Measurements from ENCODE around the gene TTC19. TPM values are rescaled to one million over a fixed set of nuclear protein-coding genes. Genes with fewer than 3 reads are reported as not detected.

The TTC19 gene
- total RNA-seq, 4 donors from 2014 or later, result 75.1 to 130 (median 92.0) TPM

DNA sequence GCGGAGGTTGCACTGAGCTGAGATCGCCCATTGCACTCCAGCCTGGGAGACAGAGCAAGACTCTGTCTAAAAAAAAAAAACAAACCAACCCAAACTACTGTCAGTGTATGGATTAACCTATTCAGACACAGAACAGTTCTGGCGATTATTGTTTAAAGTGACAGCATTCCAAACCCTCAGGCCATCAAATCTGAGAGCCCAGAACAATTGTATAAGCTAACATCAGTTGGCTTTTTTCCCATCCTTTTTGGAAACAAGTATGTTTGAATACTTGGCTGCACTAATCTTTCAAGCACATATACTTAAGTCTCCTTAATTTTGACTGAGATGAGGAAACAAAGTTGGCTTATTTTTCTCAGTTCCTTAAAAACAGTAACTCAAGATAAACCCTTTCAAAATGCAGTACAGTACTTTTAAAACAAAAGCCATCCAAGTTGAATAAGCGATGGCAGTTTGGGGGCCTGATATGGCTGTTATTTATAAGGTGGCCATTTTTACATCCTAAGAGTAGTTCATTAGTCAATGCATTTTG is 1.5 kb upstream of the TTC19 start:
- Histone ChIP-seq H3K4me3 (no peak overlapping the region), H3K4me1 (peaks cover 0 to 13% (median 9%) of the 10 kb centered on the region in 4 donors), H3K27ac (peak overlapping the region in 1 of 4 donors; percentile 96), H3K9me3 (peaks cover 0 to 5% (median 0%) of the 10 kb centered on the region in 4 donors), H3K36me3 (peaks cover 0 to 24% (median 0%) of the 10 kb centered on the region in 3 donors), H3K27me3 (no peaks in the 10 kb centered on the region)
- no peak for DNase-seq
- TF ChIP-seq, protein P1, sequence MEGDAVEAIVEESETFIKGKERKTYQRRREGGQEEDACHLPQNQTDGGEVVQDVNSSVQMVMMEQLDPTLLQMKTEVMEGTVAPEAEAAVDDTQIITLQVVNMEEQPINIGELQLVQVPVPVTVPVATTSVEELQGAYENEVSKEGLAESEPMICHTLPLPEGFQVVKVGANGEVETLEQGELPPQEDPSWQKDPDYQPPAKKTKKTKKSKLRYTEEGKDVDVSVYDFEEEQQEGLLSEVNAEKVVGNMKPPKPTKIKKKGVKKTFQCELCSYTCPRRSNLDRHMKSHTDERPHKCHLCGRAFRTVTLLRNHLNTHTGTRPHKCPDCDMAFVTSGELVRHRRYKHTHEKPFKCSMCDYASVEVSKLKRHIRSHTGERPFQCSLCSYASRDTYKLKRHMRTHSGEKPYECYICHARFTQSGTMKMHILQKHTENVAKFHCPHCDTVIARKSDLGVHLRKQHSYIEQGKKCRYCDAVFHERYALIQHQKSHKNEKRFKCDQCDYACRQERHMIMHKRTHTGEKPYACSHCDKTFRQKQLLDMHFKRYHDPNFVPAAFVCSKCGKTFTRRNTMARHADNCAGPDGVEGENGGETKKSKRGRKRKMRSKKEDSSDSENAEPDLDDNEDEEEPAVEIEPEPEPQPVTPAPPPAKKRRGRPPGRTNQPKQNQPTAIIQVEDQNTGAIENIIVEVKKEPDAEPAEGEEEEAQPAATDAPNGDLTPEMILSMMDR (IDR thresholded peaks at IDR 0.05), result no peak
- TF ChIP-seq POLR2A (IDR thresholded peaks at IDR 0.05), result no peak

DNA sequence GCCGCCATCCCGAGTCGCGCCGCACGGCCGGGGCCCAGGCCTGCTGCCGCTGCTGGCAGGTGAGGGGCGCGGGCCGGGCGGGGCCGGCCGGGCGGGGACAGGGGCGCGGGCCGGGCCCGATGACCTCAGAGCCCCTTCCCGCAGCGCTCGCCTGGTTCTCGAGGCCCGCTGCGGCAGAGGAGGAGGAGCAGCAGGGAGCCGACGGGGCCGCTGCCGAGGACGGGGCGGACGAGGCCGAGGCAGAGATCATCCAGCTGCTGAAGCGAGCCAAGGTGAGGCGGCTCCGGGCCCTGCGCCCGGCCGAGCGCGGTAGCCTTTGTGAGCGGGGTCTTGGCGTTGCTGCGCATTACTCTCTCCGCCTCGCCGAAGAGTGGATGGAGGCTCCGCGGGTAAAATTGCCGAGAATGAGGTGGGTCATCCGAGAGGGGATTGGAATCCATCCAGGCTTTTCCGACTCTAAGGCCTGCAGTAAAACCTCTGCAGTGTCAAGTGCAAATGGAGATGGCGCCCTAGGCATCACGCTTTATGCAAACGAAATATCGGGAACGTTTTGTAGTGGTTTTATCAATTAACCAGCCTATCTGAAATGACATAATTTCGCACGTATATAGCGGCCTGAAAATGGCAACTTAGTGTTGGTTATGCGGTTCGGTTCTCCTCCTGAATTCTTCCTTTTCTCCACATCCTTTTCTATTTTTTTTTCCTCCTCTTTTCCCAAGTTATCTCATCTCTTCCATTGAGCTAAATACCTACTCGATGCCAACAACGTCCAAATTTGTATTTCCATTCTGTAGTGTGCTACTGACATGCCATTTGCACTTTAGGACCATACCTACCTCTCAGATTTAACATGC is 577 bp downstream of the TTC19 start:
- no peaks in the 10 kb centered on the region for H3K27me3 ChIP-seq
- TF ChIP-seq POLR2A (IDR thresholded peaks at IDR 0.05), result no peak
- TF ChIP-seq, protein P1 (IDR thresholded peaks at IDR 0.05), result peak in 1 of 6 experiments; percentile 3
- H3K4me3 ChIP-seq, result peak overlapping the region; percentile 67 to 91 (median 78)
- peak overlapping the region; percentile 90 to 99 (median 96) for H3K27ac ChIP-seq
- H3K36me3 ChIP-seq, result peaks cover 0 to 41% (median 0%) of the 10 kb centered on the region in 3 donors
- DNase-seq, result no peak
- H3K4me1 ChIP-seq, result peaks cover 0 to 13% (median 9%) of the 10 kb centered on the region in 4 donors
- peaks cover 0 to 5% (median 0%) of the 10 kb centered on the region in 4 donors for H3K9me3 ChIP-seq

- Histone ChIP-seq H3K9me3 (peaks cover 0 to 5% (median 0%) of the 10 kb centered on the region in 4 donors), H3K27ac (no peak overlapping the region), H3K27me3 (no peaks in the 10 kb centered on the region), H3K4me3 (peak overlapping the region in 2 of 4 donors; percentile 76 to 91), H3K36me3 (peaks cover 0 to 52% (median 0%) of the 10 kb centered on the region in 3 donors), H3K4me1 (peaks cover 0 to 13% (median 9%) of the 10 kb centered on the region in 4 donors)
- no peak for TF ChIP-seq POLR2A (IDR thresholded peaks at IDR 0.05)
- TF ChIP-seq, protein P1 (IDR thresholded peaks at IDR 0.05), result no peak
- no peak for DNase-seq
Observed at GRCh38 chr17:16001226-16001897, 1.7 kb downstream of the TTC19 start.

DNA sequence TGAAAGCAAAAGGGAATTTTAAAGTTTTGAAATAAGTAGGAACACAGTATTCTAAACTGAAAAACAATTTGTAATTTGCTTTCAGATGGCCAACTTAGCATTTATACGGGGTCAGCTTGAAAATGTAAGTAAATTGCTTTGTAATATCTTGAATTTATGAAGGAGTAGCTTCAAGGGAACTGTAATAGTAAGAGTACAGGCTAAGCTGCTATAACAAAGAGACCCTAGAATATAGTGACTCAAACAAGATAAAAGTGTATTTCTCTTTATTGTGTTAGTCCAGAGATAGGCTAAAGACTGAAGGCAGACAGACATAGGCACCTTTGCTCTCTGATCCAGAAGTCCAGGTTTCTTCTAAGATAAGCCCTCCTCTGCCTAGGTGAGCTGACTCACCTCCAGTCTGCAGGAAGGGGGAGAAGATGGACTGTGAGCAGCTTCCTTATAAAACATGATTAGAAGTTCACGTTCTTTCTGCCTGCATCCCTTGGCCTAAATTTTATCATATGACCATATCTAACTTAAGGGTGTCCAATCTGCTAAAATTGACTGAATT is 3.2 kb downstream of the TTC19 start:
- peaks cover 0 to 5% (median 0%) of the 10 kb centered on the region in 4 donors for H3K9me3 ChIP-seq
- peaks cover 0 to 13% (median 9%) of the 10 kb centered on the region in 4 donors for H3K4me1 ChIP-seq
- peaks cover 0 to 67% (median 0%) of the 10 kb centered on the region in 3 donors for H3K36me3 ChIP-seq
- peak in 1 of 3 donors; percentile 69 for DNase-seq
- H3K27ac ChIP-seq, result no peak overlapping the region
- TF ChIP-seq, protein P1 (IDR thresholded peaks at IDR 0.05), result peak in 1 of 6 experiments; percentile 30
- peak in 1 of 2 donors; percentile 22 for TF ChIP-seq POLR2A (IDR thresholded peaks at IDR 0.05)
- H3K27me3 ChIP-seq, result no peaks in the 10 kb centered on the region
- no peak overlapping the region for H3K4me3 ChIP-seq

DNA sequence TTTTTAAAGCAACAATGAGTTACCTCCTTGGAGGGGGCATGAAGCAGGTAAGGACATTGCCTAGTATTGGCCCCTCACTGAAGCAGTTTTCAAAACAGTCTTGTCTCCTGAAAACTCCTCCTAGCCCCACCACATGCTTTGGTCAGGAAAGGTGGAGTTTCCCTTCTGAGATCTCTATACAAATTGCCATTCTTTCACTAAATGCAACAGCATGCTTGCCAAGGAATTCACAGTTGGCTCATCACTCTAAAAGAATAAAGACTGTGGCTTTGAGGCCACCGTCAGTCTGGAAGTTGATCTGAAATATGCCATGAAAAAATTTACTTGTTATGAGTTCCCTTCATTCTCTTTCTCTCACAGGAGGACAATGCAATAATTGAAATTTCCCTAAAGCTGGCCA is 4.2 kb downstream of the TTC19 start:
- H3K4me3 ChIP-seq, result no peak overlapping the region
- no peak overlapping the region for H3K27ac ChIP-seq
- H3K4me1 ChIP-seq, result peaks cover 0 to 13% (median 9%) of the 10 kb centered on the region in 4 donors
- no peak for DNase-seq
- H3K9me3 ChIP-seq, result peaks cover 0 to 5% (median 0%) of the 10 kb centered on the region in 4 donors
- no peaks in the 10 kb centered on the region for H3K27me3 ChIP-seq
- TF ChIP-seq POLR2A (IDR thresholded peaks at IDR 0.05), result no peak
- TF ChIP-seq, protein P1 (IDR thresholded peaks at IDR 0.05), result no peak
- H3K36me3 ChIP-seq, result peaks cover 0 to 77% (median 0%) of the 10 kb centered on the region in 3 donors

All from Peyer's patch (tissue), 4 donors.